Gastroesophageal sphincter (tissue), 4 donors: ENCODE measurements around the gene ZCCHC24. TPM values are rescaled to one million over a fixed set of nuclear protein-coding genes. Genes with fewer than 3 reads are reported as not detected.
A peak's percentile ranks its signal among the peaks of the same experiment; 100 is the strongest.

Source experiments
- ATAC-seq: fragments of 150-250 bp; one replicate; pipeline ENCODE4 v1.9.1; 2016; ENCODE audit warnings: mild to moderate bottlenecking, moderate library complexity
- H3K27ac ChIP-seq, 4 donors: fragments of 200-600 bp; sonication (generic) in 3 of 4; 1 replicate in 3 of 4; 2 replicates in 1 of 4; pipeline ENCODE4 v1.5.1; 2016 to 2019
- H3K27me3 ChIP-seq: fragments of 200-600 bp; sonication (generic); one replicate; pipeline ENCODE4 v1.5.1; 2019
- H3K36me3 ChIP-seq, 2 donors: fragments of 200-600 bp; sonication (generic); one replicate each; pipeline ENCODE4 v1.5.1; 2019; ENCODE audit warnings: control low read depth in 1 of 2
- H3K4me1 ChIP-seq, 3 donors: fragments of 200-600 bp; sonication (generic); 1 replicate in 2 of 3; 2 replicates in 1 of 3; pipeline ENCODE4 v1.5.1; 2016 to 2019; ENCODE audit warnings: control low read depth in 2 of 3
- H3K4me3 ChIP-seq, 2 donors: fragments of 200-600 bp; sonication (generic); one replicate each; pipeline ENCODE4 v1.5.1; 2019; ENCODE audit warnings: mild to moderate bottlenecking in 1 of 2, moderate library complexity in 1 of 2
- H3K9me3 ChIP-seq, 3 donors: fragments of 200-600 bp; sonication (generic); one replicate each; pipeline ENCODE4 v1.5.1; 2017 to 2019; ENCODE audit warnings: control low read depth in 2 of 3
- EP300 ChIP-seq: sonication (generic); formaldehyde crosslinking; IDR thresholded peaks from one replicate; pipeline ENCODE4 v1.6.1; 2017; ENCODE audit warnings: antibody characterized with exemption, mild to moderate bottlenecking
- POLR2A ChIP-seq, 2 donors: fragments of 450-650 bp; IDR thresholded peaks; one replicate each; pipeline ENCODE4 v1.6.1; 2017; ENCODE audit warnings: antibody characterized with exemption in 2 of 2, mild to moderate bottlenecking in 2 of 2, moderate library complexity in 1 of 2
- POLR2AphosphoS5 ChIP-seq: sonication (generic); formaldehyde crosslinking; IDR thresholded peaks from one replicate; pipeline ENCODE4 v1.6.1; 2017; ENCODE audit warnings: antibody characterized with exemption
- WGBS, 2 donors: methylation state at CpG; one replicate each; pipeline ENCODE4 v1.1.5; 2018; ENCODE audit warnings: low coverage in 1 of 2; 5-methylcytosine and 5-hydroxymethylcytosine counted together
- total RNA-seq, 4 donors: library from RNA; depleted of rRNA; stranded (reverse); fragments of >200 nt; gene quantifications; one replicate each; pipeline ENCODE4 v1.1.0, GENCODE V29; 2016
- TF ChIP-seq, protein P1 (sequence below), 4 experiments: fragments of 200-600 bp in 2 of 4; fragments of 450-650 bp in 2 of 4; sonication (generic) in 1 of 4; IDR thresholded peaks; one replicate each; pipeline ENCODE4 v1.5.1; 2017 to 2019; ENCODE audit warnings: antibody characterized with exemption in 4 of 4, mild to moderate bottlenecking in 2 of 4, moderate library complexity in 2 of 4

Gene ZCCHC24
- total RNA-seq, 4 donors from 2014 or later: 60.5 to 186 (median 84.1) TPM

DNA sequence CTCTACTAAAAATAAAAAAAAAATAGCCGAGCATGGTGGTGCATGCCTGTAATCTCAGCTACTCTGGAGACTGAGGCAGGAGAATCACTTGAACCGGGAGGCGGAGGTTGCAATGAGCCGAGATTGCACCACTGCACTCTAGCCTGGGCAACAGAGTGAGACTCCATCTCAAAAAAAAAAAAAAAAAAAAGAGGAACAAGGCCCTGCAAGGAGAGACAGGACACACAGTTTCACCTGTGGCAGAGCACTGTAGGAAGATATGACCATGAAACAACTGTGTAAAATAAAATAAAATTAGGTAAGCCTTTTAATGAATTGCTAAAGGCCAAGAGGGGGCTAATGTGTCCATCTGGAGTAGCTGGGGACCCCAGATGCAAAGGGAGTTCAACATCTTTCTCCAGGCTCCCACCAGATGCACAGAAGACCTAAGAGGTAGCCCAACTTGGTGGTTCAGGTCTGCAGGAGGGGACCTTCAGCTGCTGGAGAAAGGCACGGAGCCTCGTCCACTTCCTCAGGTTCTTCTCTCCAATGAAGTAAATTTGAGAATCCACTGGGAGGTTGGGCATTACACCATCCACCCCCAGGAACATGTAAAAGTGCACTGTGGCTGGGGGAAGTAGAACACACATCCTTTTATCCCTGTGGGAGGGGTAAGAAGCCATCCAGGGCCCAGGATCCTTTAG is 85.5 kb downstream of the ZCCHC24 start:
- Histone ChIP-seq H3K27ac (no peak overlapping the region), H3K4me1 (no peaks in the 10 kb centered on the region), H3K36me3 (peaks cover 0 to 29% of the 10 kb centered on the region in 2 donors), H3K27me3 (no peaks in the 10 kb centered on the region), H3K9me3 (no peaks in the 10 kb centered on the region), H3K4me3 (no peak overlapping the region)
- WGBS, 2 donors: 90% methylated on average over 4 of the region's 6 CpGs; no CpG with 5 or more reads in 1 of the 2 donors
- no peak for ATAC-seq
- TF ChIP-seq, protein P1, sequence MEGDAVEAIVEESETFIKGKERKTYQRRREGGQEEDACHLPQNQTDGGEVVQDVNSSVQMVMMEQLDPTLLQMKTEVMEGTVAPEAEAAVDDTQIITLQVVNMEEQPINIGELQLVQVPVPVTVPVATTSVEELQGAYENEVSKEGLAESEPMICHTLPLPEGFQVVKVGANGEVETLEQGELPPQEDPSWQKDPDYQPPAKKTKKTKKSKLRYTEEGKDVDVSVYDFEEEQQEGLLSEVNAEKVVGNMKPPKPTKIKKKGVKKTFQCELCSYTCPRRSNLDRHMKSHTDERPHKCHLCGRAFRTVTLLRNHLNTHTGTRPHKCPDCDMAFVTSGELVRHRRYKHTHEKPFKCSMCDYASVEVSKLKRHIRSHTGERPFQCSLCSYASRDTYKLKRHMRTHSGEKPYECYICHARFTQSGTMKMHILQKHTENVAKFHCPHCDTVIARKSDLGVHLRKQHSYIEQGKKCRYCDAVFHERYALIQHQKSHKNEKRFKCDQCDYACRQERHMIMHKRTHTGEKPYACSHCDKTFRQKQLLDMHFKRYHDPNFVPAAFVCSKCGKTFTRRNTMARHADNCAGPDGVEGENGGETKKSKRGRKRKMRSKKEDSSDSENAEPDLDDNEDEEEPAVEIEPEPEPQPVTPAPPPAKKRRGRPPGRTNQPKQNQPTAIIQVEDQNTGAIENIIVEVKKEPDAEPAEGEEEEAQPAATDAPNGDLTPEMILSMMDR (IDR thresholded peaks at IDR 0.05): no peak
- TF ChIP-seq EP300 (no peak), POLR2A (IDR thresholded peaks at IDR 0.05) (no peak), POLR2AphosphoS5 (no peak)

DNA sequence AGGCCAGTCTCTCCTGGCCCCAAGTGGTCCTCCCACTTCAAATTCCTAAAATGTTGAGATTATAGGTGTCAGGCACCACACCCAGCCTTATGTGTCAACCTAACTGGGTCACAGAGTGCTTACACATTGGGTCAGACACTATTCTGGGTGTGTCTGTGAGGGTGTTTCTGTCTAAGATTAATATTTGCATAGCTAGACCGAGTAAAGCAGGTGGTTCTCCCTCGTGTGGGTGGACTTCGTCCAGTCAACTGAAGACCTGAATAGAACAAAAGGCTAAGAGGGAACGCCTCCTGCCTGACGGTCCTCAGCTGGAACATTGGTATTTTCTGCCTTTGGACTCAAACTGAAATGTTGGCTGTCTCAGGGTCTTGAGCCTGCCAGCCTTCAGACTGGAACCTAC is 86.6 kb downstream of the ZCCHC24 start:
- no peaks in the 10 kb centered on the region for H3K27me3 ChIP-seq
- ATAC-seq: peak; percentile 16
- H3K4me3 ChIP-seq: no peak overlapping the region
- WGBS, 2 donors: 54% methylated on average over 4 of the region's 5 CpGs; no CpG with 5 or more reads in 1 of the 2 donors
- H3K9me3 ChIP-seq: no peaks in the 10 kb centered on the region
- no peaks in the 10 kb centered on the region for H3K4me1 ChIP-seq
- no peak for TF ChIP-seq EP300
- peaks cover 0 to 40% of the 10 kb centered on the region in 2 donors for H3K36me3 ChIP-seq
- no peak overlapping the region for H3K27ac ChIP-seq

DNA sequence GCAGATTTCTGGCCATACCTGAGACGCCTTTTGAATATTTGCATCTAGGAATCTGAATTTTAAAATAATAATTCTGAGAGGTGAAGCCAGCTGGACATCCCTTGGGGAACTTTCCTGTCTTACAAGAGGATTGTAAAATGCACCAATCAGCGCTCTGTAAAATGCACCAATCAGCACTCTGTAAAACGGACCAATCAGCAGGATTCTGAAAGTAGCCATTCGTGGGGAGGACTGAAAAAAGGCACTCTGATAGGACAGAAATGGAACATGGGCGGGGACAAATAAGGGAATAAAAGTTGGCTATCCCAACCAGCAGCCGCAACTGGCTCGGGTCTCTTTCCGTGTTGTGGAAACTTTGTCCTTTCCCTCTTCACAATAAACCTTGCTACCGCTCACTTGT is 88.2 kb downstream of the ZCCHC24 start:
- Histone ChIP-seq H3K9me3 (no peaks in the 10 kb centered on the region), H3K4me1 (no peaks in the 10 kb centered on the region), H3K4me3 (no peak overlapping the region), H3K36me3 (peaks cover 0 to 56% of the 10 kb centered on the region in 2 donors), H3K27me3 (no peaks in the 10 kb centered on the region), H3K27ac (no peak overlapping the region)
- no peak for ATAC-seq
- WGBS, 2 donors: 93 to 95% methylated on average over 8 to 9 of the region's 9 CpGs
- TF ChIP-seq EP300 (no peak), POLR2A (IDR thresholded peaks at IDR 0.05) (no peak), POLR2AphosphoS5 (no peak)
- TF ChIP-seq, protein P1 (IDR thresholded peaks at IDR 0.05): no peak

DNA sequence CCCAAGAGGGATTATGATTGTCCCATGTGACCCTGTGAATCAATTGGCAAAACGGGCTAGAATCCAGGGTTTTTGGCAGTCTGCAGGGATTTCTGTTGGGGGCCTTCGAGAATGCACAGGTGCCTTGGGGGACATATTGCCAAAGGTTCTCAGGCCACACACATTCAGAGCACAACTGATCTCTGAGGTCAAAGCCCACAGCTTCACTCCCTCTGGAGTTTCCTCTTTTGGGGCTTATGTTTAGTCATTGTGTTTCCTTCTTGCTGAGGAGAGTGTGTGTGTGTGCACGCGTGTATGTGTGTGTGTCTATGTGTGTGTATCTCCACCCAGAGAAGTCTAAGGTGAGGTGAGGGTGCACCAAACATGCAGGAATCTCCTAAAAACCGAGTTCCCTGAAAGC is 89.3 kb downstream of the ZCCHC24 start:
- WGBS, 2 donors: 77 to 94% methylated on average over 2 to 5 of the region's 5 CpGs
- Histone ChIP-seq H3K4me3 (no peak overlapping the region), H3K27me3 (no peaks in the 10 kb centered on the region), H3K27ac (no peak overlapping the region), H3K9me3 (no peaks in the 10 kb centered on the region), H3K36me3 (peaks cover 0 to 67% of the 10 kb centered on the region in 2 donors), H3K4me1 (no peaks in the 10 kb centered on the region)
- no peak for ATAC-seq
- TF ChIP-seq POLR2AphosphoS5: no peak
- no peak for TF ChIP-seq POLR2A (IDR thresholded peaks at IDR 0.05)
- TF ChIP-seq, protein P1 (IDR thresholded peaks at IDR 0.05): no peak

DNA sequence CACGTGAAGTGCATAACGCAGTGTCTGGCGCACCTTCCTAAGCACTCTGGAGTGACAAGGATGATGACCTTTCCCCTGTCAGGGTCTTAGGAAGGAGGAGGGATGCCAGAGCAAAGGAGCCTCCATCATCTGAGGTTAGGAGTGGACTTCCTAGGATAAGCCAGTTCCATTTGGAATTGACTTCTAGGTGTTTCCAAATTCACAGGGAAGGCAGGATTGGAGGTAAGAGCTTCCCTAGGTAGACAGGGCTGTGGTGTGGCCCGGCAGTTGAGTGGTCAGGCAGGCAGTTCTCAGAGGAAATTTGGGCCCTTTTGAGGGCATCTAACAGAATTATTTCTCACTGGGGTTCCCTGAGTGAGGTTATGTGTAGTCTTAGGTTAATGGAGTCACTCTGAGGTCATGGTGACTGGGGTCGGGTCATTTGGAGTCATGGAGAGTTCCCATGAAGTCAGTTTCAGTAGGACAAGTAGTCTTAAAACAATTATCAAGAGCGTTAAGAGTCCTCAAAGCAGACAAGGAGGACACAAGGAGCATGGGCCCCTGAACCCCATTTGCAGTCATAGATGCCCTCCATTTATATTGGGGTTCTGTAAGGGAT is 89.9 kb downstream of the ZCCHC24 start:
- Histone ChIP-seq H3K27ac (no peak overlapping the region), H3K4me1 (no peaks in the 10 kb centered on the region), H3K4me3 (no peak overlapping the region), H3K27me3 (no peaks in the 10 kb centered on the region), H3K9me3 (no peaks in the 10 kb centered on the region), H3K36me3 (peaks cover 0 to 73% of the 10 kb centered on the region in 2 donors)
- WGBS, 2 donors: 95 to 96% methylated on average over 3 to 4 of the region's 6 CpGs
- no peak for ATAC-seq
- TF ChIP-seq POLR2A (IDR thresholded peaks at IDR 0.05) (no peak), POLR2AphosphoS5 (no peak), EP300 (no peak)
- TF ChIP-seq, protein P1 (IDR thresholded peaks at IDR 0.05): no peak
